Breast epithelium (tissue), 4 donors: ENCODE results near the gene SEZ6L. TPM values are rescaled to one million over a fixed set of nuclear protein-coding genes. Genes with fewer than 3 reads are reported as not detected.
A peak's percentile ranks its signal among the peaks of the same experiment; 100 is the strongest.

Experiments used
- DNase-seq, 2 donors: peaks; one replicate each; pipeline ENCODE4 v3.0.0-alpha.2; 2019; ENCODE audit warnings: low spot score in 2 of 2
- H3K27ac ChIP-seq, 2 donors: fragments of 200-600 bp; sonication (generic) in 1 of 2; one replicate each; pipeline ENCODE4 v1.5.1; 2016 to 2019; ENCODE audit warnings: mild to moderate bottlenecking in 1 of 2
- H3K27me3 ChIP-seq, 2 donors: fragments of 200-600 bp; sonication (generic) in 1 of 2; one replicate each; pipeline versions ENCODE4 v1.5.1 to v1.6.0; 2017 to 2019; ENCODE audit warnings: control low read depth in 1 of 2, mild to moderate bottlenecking in 1 of 2
- H3K36me3 ChIP-seq: fragments of 200-600 bp; one replicate; pipeline ENCODE4 v1.5.1; 2019
- H3K4me1 ChIP-seq, 2 donors: fragments of 200-600 bp; sonication (generic); one replicate each; pipeline ENCODE4 v1.5.1; 2016 to 2019; ENCODE audit warnings: control low read depth in 1 of 2
- H3K4me3 ChIP-seq, 3 donors: fragments of 200-600 bp; sonication (generic); 1 replicate in 2 of 3; 2 replicates in 1 of 3; pipeline ENCODE4 v1.5.1; 2016 to 2019; ENCODE audit warnings: mild to moderate bottlenecking in 3 of 3, moderate library complexity in 2 of 3
- H3K9me3 ChIP-seq, 2 donors: fragments of 200-600 bp; sonication (generic) in 1 of 2; one replicate each; pipeline ENCODE4 v1.5.1; 2016 to 2019; ENCODE audit warnings: control low read depth in 1 of 2
- CTCF ChIP-seq, 3 donors: fragments of 450-650 bp; IDR thresholded peaks; one replicate each; pipeline ENCODE4 v1.5.1; 2016 to 2017; ENCODE audit warnings: antibody characterized with exemption in 3 of 3, mild to moderate bottlenecking in 3 of 3, moderate library complexity in 3 of 3
- POLR2A ChIP-seq: fragments of 450-650 bp; IDR thresholded peaks from one replicate; pipeline ENCODE4 v1.6.1; 2016; ENCODE audit warnings: antibody characterized with exemption, mild to moderate bottlenecking, moderate library complexity
- POLR2AphosphoS5 ChIP-seq, 3 donors: sonication (generic); formaldehyde crosslinking; IDR thresholded peaks; one replicate each; pipeline ENCODE4 v1.6.1; 2017; ENCODE audit warnings: antibody characterized with exemption in 3 of 3
- intact Hi-C: fragments of 100-400 bp; cut with DNase I; formaldehyde crosslinking; loops from one replicate; pipeline ENCODE4 v1.15.1; 2023; ENCODE audit warnings: low total_unique reads
- total RNA-seq, 3 donors: library from RNA; depleted of rRNA; stranded (reverse); fragments of >200 nt; gene quantifications; one replicate each; pipeline ENCODE4 v1.1.0, GENCODE V29; 2016

The SEZ6L gene
- total RNA-seq, 3 donors from 2014 or later = under 0.01 to 0.16 (median 0.15) TPM

DNA sequence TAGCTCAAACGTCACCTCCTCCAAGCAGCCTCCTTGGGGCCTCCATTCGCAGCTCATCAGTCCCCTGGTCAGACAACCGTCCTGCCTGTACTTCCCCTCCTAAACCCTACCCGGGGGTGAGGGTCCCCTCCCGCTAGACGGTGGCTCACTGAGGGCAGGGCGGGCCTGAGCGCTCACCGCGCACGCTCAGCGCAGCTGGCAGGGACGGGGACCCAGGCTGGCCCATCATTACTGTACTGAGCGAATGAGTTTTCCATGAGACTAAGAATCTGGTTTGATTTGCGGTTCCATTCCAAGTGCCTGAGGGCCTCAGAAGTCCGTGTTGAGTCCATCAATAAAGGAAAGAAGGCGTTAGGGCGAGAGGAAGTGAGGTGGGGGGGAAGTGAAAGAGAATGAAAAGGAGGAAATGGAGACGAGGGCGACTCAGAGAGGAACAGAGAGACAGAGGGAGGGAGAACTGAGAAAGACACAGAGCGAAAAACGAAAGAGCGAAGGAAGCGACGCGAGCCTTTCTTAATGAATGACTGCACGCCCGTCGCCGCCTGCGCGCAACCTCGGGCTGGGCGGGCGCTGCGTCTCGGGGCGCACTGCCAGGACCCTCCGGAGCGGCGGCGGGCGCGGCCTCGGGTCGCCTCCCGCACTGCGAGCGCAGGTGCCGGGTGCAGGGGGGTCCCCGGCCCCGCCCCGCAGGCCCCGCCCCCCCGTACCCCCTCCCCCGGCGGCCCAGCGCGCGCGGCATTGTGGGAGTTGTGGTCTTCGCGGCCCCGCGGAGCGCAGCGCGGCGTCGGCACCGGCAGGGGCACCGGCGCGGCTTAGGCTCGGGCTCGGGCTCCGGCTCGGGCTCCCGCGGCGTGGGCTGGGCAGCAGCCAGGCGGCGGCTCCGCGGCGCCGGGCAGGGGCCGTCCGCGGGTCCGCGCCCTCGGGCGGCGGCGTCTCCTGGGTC lies 259.5 kb downstream of the SEZ6L start, which contains the start of gene ASPHD2:
ASPHD2 (plus strand) TSS at position 746 of the 943 bp plus-strand sequence. CDS start 4,356 bp downstream, outside the sequence.
- H3K4me1 ChIP-seq = no peaks in the 10 kb centered on the region

DNA sequence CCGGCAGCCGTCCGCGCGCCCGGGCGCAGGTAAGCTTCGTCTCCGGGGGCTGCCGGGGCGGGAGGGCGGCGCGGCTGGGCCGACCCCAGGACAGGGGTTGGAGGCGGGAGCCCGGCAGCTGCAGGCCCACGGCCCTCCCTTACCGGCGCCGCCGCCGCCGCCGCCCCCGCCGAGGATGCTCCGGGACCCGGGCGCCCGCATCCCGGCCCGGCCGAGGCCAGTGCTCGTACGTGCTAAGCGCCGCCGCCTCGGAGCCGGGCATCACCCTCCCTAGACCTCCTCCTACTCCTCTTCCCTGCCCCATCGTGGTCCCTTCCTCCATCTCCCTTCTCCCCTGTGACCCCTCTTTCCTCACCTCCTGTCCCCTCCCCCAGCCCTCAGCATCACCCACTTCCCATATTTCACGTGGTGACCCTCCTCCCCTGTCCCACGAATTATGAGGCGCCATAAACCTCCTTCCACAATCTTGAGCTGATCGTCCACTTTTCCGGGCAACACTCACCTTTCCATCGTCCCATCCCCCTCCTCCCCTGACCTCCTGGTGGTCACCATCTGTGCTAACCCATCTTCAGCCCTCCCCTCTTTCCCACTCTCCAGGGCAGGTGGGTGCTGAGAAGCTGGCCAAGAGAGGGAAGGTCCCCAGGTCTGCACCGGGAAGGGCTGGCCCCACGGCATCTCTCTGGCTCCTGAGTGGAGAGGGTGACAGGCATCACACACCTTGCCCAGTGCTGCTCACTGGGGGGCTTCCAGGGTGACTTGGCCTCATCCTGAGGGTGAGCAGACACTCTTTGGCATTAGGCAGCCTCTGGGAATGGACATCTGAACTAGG lies 260.4 kb downstream of the SEZ6L start:
- TF ChIP-seq POLR2AphosphoS5 (IDR thresholded peaks at IDR 0.05) = no peak
- DNase-seq = no peak
- Histone ChIP-seq H3K27me3 (no peaks in the 10 kb centered on the region), H3K4me1 (no peaks in the 10 kb centered on the region), H3K9me3 (no peaks in the 10 kb centered on the region), H3K36me3 (no peaks in the 10 kb centered on the region), H3K27ac (peak overlapping the region in 1 of 2 donors; percentile 57), H3K4me3 (peak overlapping the region; percentile 48 to 84 (median 58))
- intact Hi-C loops = no loop called here

More for the DNA sequence above, 259.5 kb downstream of the SEZ6L start, which contains the start of gene ASPHD2:
- DNase-seq = peak in 1 of 2 donors; percentile 26
- H3K27ac ChIP-seq = peak within 1 kb of the TSS; percentile 40 to 57
- H3K4me3 ChIP-seq = peak within 1 kb of the TSS; percentile 48 to 84 (median 58)
- no peaks in the 10 kb centered on the region for H3K27me3 ChIP-seq
- peaks cover 0 to under 1% of the 10 kb centered on the region in 2 donors for H3K9me3 ChIP-seq
- H3K36me3 ChIP-seq = no peaks in the 10 kb centered on the region
- no peak for TF ChIP-seq POLR2AphosphoS5 (IDR thresholded peaks at IDR 0.05)
- no peak for TF ChIP-seq CTCF (IDR thresholded peaks at IDR 0.05)
- no peak for TF ChIP-seq POLR2A
- intact Hi-C loops = no loop called here

GRCh38 chr22:26430600-26430999 lies 261.3 kb downstream of the SEZ6L start:
- H3K4me1 ChIP-seq = no peaks in the 10 kb centered on the region
- no peaks in the 10 kb centered on the region for H3K36me3 ChIP-seq
- H3K27me3 ChIP-seq = no peaks in the 10 kb centered on the region
- no peak overlapping the region for H3K4me3 ChIP-seq
- intact Hi-C loops = no loop called here
- no peak for DNase-seq
- TF ChIP-seq CTCF (IDR thresholded peaks at IDR 0.05) (no peak), POLR2AphosphoS5 (IDR thresholded peaks at IDR 0.05) (no peak), POLR2A (no peak)
- no peak overlapping the region for H3K27ac ChIP-seq
- H3K9me3 ChIP-seq = no peaks in the 10 kb centered on the region

DNA sequence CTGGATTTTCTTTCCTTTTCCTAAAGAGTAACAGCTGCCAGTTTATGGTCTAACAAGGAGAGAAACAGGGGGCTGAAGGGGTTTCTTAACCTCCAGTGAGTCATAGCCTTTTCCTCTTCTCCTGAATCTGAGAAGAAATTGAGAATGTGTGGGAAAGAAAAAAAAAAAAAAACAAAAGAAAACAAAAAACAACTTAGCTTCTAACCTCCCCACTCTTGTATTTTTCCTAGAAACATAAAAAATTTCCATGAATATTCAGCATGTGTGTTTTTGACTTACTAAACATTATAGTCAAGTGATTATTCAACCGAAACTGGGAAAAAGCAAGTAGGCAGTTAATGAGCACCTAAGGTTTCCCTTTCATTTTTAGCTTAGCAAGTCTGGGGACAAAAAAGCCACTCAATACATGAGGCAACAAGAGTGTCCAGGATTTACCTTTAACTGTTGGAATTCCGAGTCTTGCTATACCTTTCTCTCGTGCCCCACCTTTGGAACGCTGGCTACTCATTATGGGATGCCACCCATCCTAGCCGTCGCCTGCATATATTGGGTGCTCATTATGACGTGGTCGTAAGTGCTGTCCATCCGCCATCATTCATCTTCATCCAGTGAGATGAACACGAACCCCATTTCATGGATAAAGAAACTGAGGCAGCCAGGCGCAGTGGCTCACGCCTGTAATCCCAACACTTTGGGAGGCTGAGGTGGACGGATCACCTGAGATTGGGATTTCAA lies 262.2 kb downstream of the SEZ6L start:
- TF ChIP-seq POLR2AphosphoS5 (IDR thresholded peaks at IDR 0.05) (no peak), CTCF (IDR thresholded peaks at IDR 0.05) (no peak), POLR2A (no peak)

More for the DNA sequence above, 262.2 kb downstream of the SEZ6L start:
- no peaks in the 10 kb centered on the region for H3K27me3 ChIP-seq
- H3K27ac ChIP-seq = no peak overlapping the region
- no peak for DNase-seq
- intact Hi-C loops = no loop called here
- no peaks in the 10 kb centered on the region for H3K36me3 ChIP-seq
- no peak overlapping the region for H3K4me3 ChIP-seq
- no peaks in the 10 kb centered on the region for H3K9me3 ChIP-seq
- no peaks in the 10 kb centered on the region for H3K4me1 ChIP-seq
